Parietal lobe (tissue), 1 donor: ENCODE results near the gene ALDH5A1. TPM values are rescaled to one million over a fixed set of nuclear protein-coding genes. Genes with fewer than 3 reads are reported as not detected.

ENCODE experiments used
- total RNA-seq: library from RNA; depleted of rRNA; stranded (reverse); fragments of >200 nt; gene quantifications from one replicate; pipeline ENCODE4 v1.2.3, GENCODE V29; 2014

ALDH5A1 gene
- 13.5 TPM for total RNA-seq

GRCh38 chr6:24494821-24495795 is at the start of gene ALDH5A1:
ALDH5A1 (plus strand) TSS chr6:24494969; CDS start chr6:24494997, 28 bp downstream.

GRCh38 chr6:24489470-24489869 is 5.3 kb upstream of the ALDH5A1 start, which contains the start of gene GPLD1:
GPLD1 (minus strand) TSS chr6:24489578; CDS start chr6:24489511, 67 bp downstream.

Other genes with a start within 250 kb of the ALDH5A1 start
- 1.3 TPM for gene DCDC2, start 136.9 kb upstream of the ALDH5A1 start, total RNA-seq
- 20.3 TPM for gene MRS2, start 92.0 kb upstream of the ALDH5A1 start, total RNA-seq
- 19.7 TPM for gene GPLD1, start 5.4 kb upstream of the ALDH5A1 start, total RNA-seq
- 56.0 TPM for gene KIAA0319, start 151.2 kb downstream of the ALDH5A1 start, total RNA-seq
- gene TDP2, start 171.9 kb downstream of the ALDH5A1 start, total RNA-seq = 36.0 TPM
- 4.7 TPM for gene ACOT13, start 172.1 kb downstream of the ALDH5A1 start, total RNA-seq
- 93.9 TPM for gene C6orf62, start 224.2 kb downstream of the ALDH5A1 start, total RNA-seq